ENCODE results near the gene MAST4.
A peak's percentile ranks its signal among the peaks of the same experiment; 100 is the strongest.
"Not testable (repeated sequence)": the region's sequence is repeated elsewhere in the genome, so short reads cannot be mapped to it uniquely, and the experiment has no call there.

Gene MAST4

GRCh38 chr5:66818304-66818934 lies 222.2 kb downstream of the MAST4 start:
- no peaks in the 10 kb centered on the region for H3K27me3 ChIP-seq (ENCODE audit: control insufficient read depth in 1 of 2, insufficient read depth in 2 of 2, low read length in 2 of 2)
- no peak overlapping the region for H3K27ac ChIP-seq (ENCODE audit: low read depth, low read length)
- H3K4me1 ChIP-seq (ENCODE audit: insufficient read depth, low read length): no peaks in the 10 kb centered on the region
- H3K9me3 ChIP-seq (ENCODE audit: low read length): no peaks in the 10 kb centered on the region
- no peak overlapping the region for H3K4me3 ChIP-seq (ENCODE audit: low read depth in 1 of 2, low read length in 2 of 2)
- H3K36me3 ChIP-seq (ENCODE audit: insufficient read depth, low read length): no peaks in the 10 kb centered on the region
- H3K9ac ChIP-seq (ENCODE audit: low read length): no peak overlapping the region

- no peaks in the 10 kb centered on the region for H3K36me3 ChIP-seq (ENCODE audit: insufficient read depth, low read length)
- H3K27me3 ChIP-seq (ENCODE audit: control insufficient read depth in 1 of 2, insufficient read depth in 2 of 2, low read length in 2 of 2): no peaks in the 10 kb centered on the region
- H3K4me3 ChIP-seq (ENCODE audit: low read depth in 1 of 2, low read length in 2 of 2): no peak overlapping the region
- H3K9ac ChIP-seq (ENCODE audit: low read length): no peak overlapping the region
- H3K9me3 ChIP-seq (ENCODE audit: low read length): no peaks in the 10 kb centered on the region
- no peak overlapping the region for H3K27ac ChIP-seq (ENCODE audit: low read depth, low read length)
- no peaks in the 10 kb centered on the region for H3K4me1 ChIP-seq (ENCODE audit: insufficient read depth, low read length)
Observed at GRCh38 chr5:66818935-66819328, 222.7 kb downstream of the MAST4 start.

- Histone ChIP-seq H3K9ac (ENCODE audit: low read length) (no peak overlapping the region), H3K4me3 (ENCODE audit: low read depth in 1 of 2, low read length in 2 of 2) (no peak overlapping the region), H3K36me3 (ENCODE audit: insufficient read depth, low read length) (no peaks in the 10 kb centered on the region), H3K4me1 (ENCODE audit: insufficient read depth, low read length) (no peaks in the 10 kb centered on the region), H3K27ac (ENCODE audit: low read depth, low read length) (no peak overlapping the region), H3K27me3 (ENCODE audit: control insufficient read depth in 1 of 2, insufficient read depth in 2 of 2, low read length in 2 of 2) (no peaks in the 10 kb centered on the region), H3K9me3 (ENCODE audit: low read length) (no peaks in the 10 kb centered on the region)
Observed at GRCh38 chr5:66820630-66821207, 224.5 kb downstream of the MAST4 start.

- Histone ChIP-seq H3K9me3 (ENCODE audit: low read length) (no peaks in the 10 kb centered on the region), H3K4me3 (ENCODE audit: low read depth in 1 of 2, low read length in 2 of 2) (no peak overlapping the region), H3K9ac (ENCODE audit: low read length) (no peak overlapping the region), H3K27ac (ENCODE audit: low read depth, low read length) (no peak overlapping the region), H3K36me3 (ENCODE audit: insufficient read depth, low read length) (no peaks in the 10 kb centered on the region), H3K4me1 (ENCODE audit: insufficient read depth, low read length) (no peaks in the 10 kb centered on the region), H3K27me3 (ENCODE audit: control insufficient read depth in 1 of 2, insufficient read depth in 2 of 2, low read length in 2 of 2) (no peaks in the 10 kb centered on the region)
Observed at GRCh38 chr5:66821688-66822429, 225.7 kb downstream of the MAST4 start.

- not testable (repeated sequence) for H3K27me3 ChIP-seq (ENCODE audit: control insufficient read depth in 1 of 2, insufficient read depth in 2 of 2, low read length in 2 of 2); H3K9me3 ChIP-seq (ENCODE audit: low read length); H3K4me3 ChIP-seq (ENCODE audit: low read depth in 1 of 2, low read length in 2 of 2); H3K4me1 ChIP-seq (ENCODE audit: insufficient read depth, low read length); H3K36me3 ChIP-seq (ENCODE audit: insufficient read depth, low read length); H3K27ac ChIP-seq (ENCODE audit: low read depth, low read length); H3K9ac ChIP-seq (ENCODE audit: low read length)
Observed at GRCh38 chr5:66822906-66823305, 226.7 kb downstream of the MAST4 start.

- H3K4me3 ChIP-seq (ENCODE audit: low read depth in 1 of 2, low read length in 2 of 2): no peak overlapping the region
- no peaks in the 10 kb centered on the region for H3K36me3 ChIP-seq (ENCODE audit: insufficient read depth, low read length)
- no peak overlapping the region for H3K9ac ChIP-seq (ENCODE audit: low read length)
- no peaks in the 10 kb centered on the region for H3K27me3 ChIP-seq (ENCODE audit: control insufficient read depth in 1 of 2, insufficient read depth in 2 of 2, low read length in 2 of 2)
- H3K27ac ChIP-seq (ENCODE audit: low read depth, low read length): no peak overlapping the region
- no peaks in the 10 kb centered on the region for H3K9me3 ChIP-seq (ENCODE audit: low read length)
- no peaks in the 10 kb centered on the region for H3K4me1 ChIP-seq (ENCODE audit: insufficient read depth, low read length)
Observed at GRCh38 chr5:66824476-66824875, 228.3 kb downstream of the MAST4 start.

GRCh38 chr5:66826263-66826662 lies 230.1 kb downstream of the MAST4 start:
- Histone ChIP-seq H3K9me3 (ENCODE audit: low read length) (no peaks in the 10 kb centered on the region), H3K27ac (ENCODE audit: low read depth, low read length) (no peak overlapping the region), H3K36me3 (ENCODE audit: insufficient read depth, low read length) (no peaks in the 10 kb centered on the region), H3K4me1 (ENCODE audit: insufficient read depth, low read length) (no peaks in the 10 kb centered on the region), H3K4me3 (ENCODE audit: low read depth in 1 of 2, low read length in 2 of 2) (no peak overlapping the region), H3K9ac (ENCODE audit: low read length) (no peak overlapping the region), H3K27me3 (ENCODE audit: control insufficient read depth in 1 of 2, insufficient read depth in 2 of 2, low read length in 2 of 2) (no peaks in the 10 kb centered on the region)

GRCh38 chr5:66826696-66827095 lies 230.5 kb downstream of the MAST4 start:
- H3K27ac ChIP-seq (ENCODE audit: low read depth, low read length): no peak overlapping the region
- no peaks in the 10 kb centered on the region for H3K27me3 ChIP-seq (ENCODE audit: control insufficient read depth in 1 of 2, insufficient read depth in 2 of 2, low read length in 2 of 2)
- no peaks in the 10 kb centered on the region for H3K9me3 ChIP-seq (ENCODE audit: low read length)
- H3K9ac ChIP-seq (ENCODE audit: low read length): no peak overlapping the region
- H3K36me3 ChIP-seq (ENCODE audit: insufficient read depth, low read length): no peaks in the 10 kb centered on the region
- no peaks in the 10 kb centered on the region for H3K4me1 ChIP-seq (ENCODE audit: insufficient read depth, low read length)
- no peak overlapping the region for H3K4me3 ChIP-seq (ENCODE audit: low read depth in 1 of 2, low read length in 2 of 2)

- no peaks in the 10 kb centered on the region for H3K36me3 ChIP-seq (ENCODE audit: insufficient read depth, low read length)
- H3K9me3 ChIP-seq (ENCODE audit: low read length): no peaks in the 10 kb centered on the region
- peak overlapping the region; percentile 36 to 66 for H3K4me3 ChIP-seq (ENCODE audit: low read depth in 1 of 2, low read length in 2 of 2)
- H3K9ac ChIP-seq (ENCODE audit: low read length): no peak overlapping the region
- H3K27ac ChIP-seq (ENCODE audit: low read depth, low read length): no peak overlapping the region
- no peaks in the 10 kb centered on the region for H3K4me1 ChIP-seq (ENCODE audit: insufficient read depth, low read length)
- no peaks in the 10 kb centered on the region for H3K27me3 ChIP-seq (ENCODE audit: control insufficient read depth in 1 of 2, insufficient read depth in 2 of 2, low read length in 2 of 2)
Observed at GRCh38 chr5:66828046-66828547, 231.9 kb downstream of the MAST4 start.

GRCh38 chr5:66828548-66829357 lies 232.6 kb downstream of the MAST4 start:
- no peaks in the 10 kb centered on the region for H3K36me3 ChIP-seq (ENCODE audit: insufficient read depth, low read length)
- no peak overlapping the region for H3K27ac ChIP-seq (ENCODE audit: low read depth, low read length)
- peak overlapping the region; percentile 6 for H3K9ac ChIP-seq (ENCODE audit: low read length)
- no peaks in the 10 kb centered on the region for H3K4me1 ChIP-seq (ENCODE audit: insufficient read depth, low read length)
- no peaks in the 10 kb centered on the region for H3K27me3 ChIP-seq (ENCODE audit: control insufficient read depth in 1 of 2, insufficient read depth in 2 of 2, low read length in 2 of 2)
- peak overlapping the region; percentile 36 to 66 for H3K4me3 ChIP-seq (ENCODE audit: low read depth in 1 of 2, low read length in 2 of 2)
- H3K9me3 ChIP-seq (ENCODE audit: low read length): no peaks in the 10 kb centered on the region

- Histone ChIP-seq H3K27me3 (ENCODE audit: control insufficient read depth in 1 of 2, insufficient read depth in 2 of 2, low read length in 2 of 2) (no peaks in the 10 kb centered on the region), H3K36me3 (ENCODE audit: insufficient read depth, low read length) (no peaks in the 10 kb centered on the region), H3K4me1 (ENCODE audit: insufficient read depth, low read length) (no peaks in the 10 kb centered on the region), H3K4me3 (ENCODE audit: low read depth in 1 of 2, low read length in 2 of 2) (peak overlapping the region in 1 of 2 donors; percentile 66), H3K27ac (ENCODE audit: low read depth, low read length) (no peak overlapping the region), H3K9ac (ENCODE audit: low read length) (no peak overlapping the region), H3K9me3 (ENCODE audit: low read length) (no peaks in the 10 kb centered on the region)
Observed at GRCh38 chr5:66829358-66829674, 233.1 kb downstream of the MAST4 start.
